Activated gamma-delta T cell (primary cell): ENCODE data around the gene CXXC1.
A peak's percentile ranks its signal among the peaks of the same experiment; 100 is the strongest.
"Not testable (repeated sequence)": the region's sequence is repeated elsewhere in the genome, so short reads cannot be mapped to it uniquely, and the experiment has no call there.

ENCODE experiments used
- DNase-seq: peaks from one replicate; lab custom pipeline; 2025; lab: John Stamatoyannopoulos, UW

Gene CXXC1

GRCh38 chr18:50297621-50298442 lies 10.3 kb upstream of the CXXC1 start:
- peak; percentile 16 for DNase-seq

- DNase-seq: no peak
Measured at GRCh38 chr18:50293039-50293438, 5.5 kb upstream of the CXXC1 start.

GRCh38 chr18:50289108-50289443 lies 1.6 kb upstream of the CXXC1 start:
- no peak for DNase-seq

GRCh38 chr18:50288348-50289107 lies 1.0 kb upstream of the CXXC1 start:
- DNase-seq: not testable (repeated sequence)

- peak; percentile 15 for DNase-seq
Measured at GRCh38 chr18:50287028-50287440, 458 bp downstream of the CXXC1 start.

GRCh38 chr18:50286391-50287027 lies 983 bp downstream of the CXXC1 start:
- DNase-seq: no peak

GRCh38 chr18:50285631-50286321 lies 1.7 kb downstream of the CXXC1 start:
- DNase-seq: no peak

GRCh38 chr18:50285071-50285470 lies 2.4 kb downstream of the CXXC1 start:
- no peak for DNase-seq

- no peak for DNase-seq
Measured at GRCh38 chr18:50284255-50284885, 3.1 kb downstream of the CXXC1 start.

GRCh38 chr18:50283469-50284209 lies 3.9 kb downstream of the CXXC1 start:
- no peak for DNase-seq

GRCh38 chr18:50282521-50283335 lies 4.8 kb downstream of the CXXC1 start:
- DNase-seq: no peak

- DNase-seq: no peak
Measured at GRCh38 chr18:50281972-50282520, 5.4 kb downstream of the CXXC1 start.

- DNase-seq: peak; percentile 94
Measured at GRCh38 chr18:50281295-50281971, 6.1 kb downstream of the CXXC1 start, which contains the start of gene MBD1. TSS of gene MBD1 (minus strand) at chr18:50281523. CDS start at chr18:50279992, 1,531 bp downstream.

- no peak for DNase-seq
Measured at GRCh38 chr18:50280707-50281294, 6.7 kb downstream of the CXXC1 start.

- DNase-seq: no peak
Measured at GRCh38 chr18:50279752-50280151, 7.7 kb downstream of the CXXC1 start.

GRCh38 chr18:50277942-50278341 lies 9.6 kb downstream of the CXXC1 start:
- no peak for DNase-seq

GRCh38 chr18:50276452-50276851 lies 11.0 kb downstream of the CXXC1 start:
- DNase-seq: no peak

- DNase-seq: no peak
Measured at GRCh38 chr18:50275503-50276036, 11.9 kb downstream of the CXXC1 start.
